HG03575 (cell line): Measurements from ENCODE around the gene COBL.
"Not testable (repeated sequence)": the region's sequence is repeated elsewhere in the genome, so short reads cannot be mapped to it uniquely, and the experiment has no call there.

Experiments
- ATAC-seq: cut with Tn5 transposase; IDR thresholded peaks from one replicate; pipeline ENCODE4 v1.9.1; 2021; ENCODE audit not compliant: unreplicated experiment, insufficient number of reproducible peaks, low FRiP score; ENCODE audit errors: extremely low read depth

The COBL gene

GRCh38 chr7:51013218-51013786 lies 303.3 kb downstream of the COBL start:
- ATAC-seq = no peak

GRCh38 chr7:51012569-51013217 lies 303.9 kb downstream of the COBL start:
- ATAC-seq = no peak

- no peak for ATAC-seq
Observed at GRCh38 chr7:51011710-51012350, 304.8 kb downstream of the COBL start.

- ATAC-seq = no peak
Observed at GRCh38 chr7:51010534-51010933, 306.1 kb downstream of the COBL start.

- ATAC-seq = no peak
Observed at GRCh38 chr7:51009716-51010496, 306.7 kb downstream of the COBL start.

GRCh38 chr7:51007551-51008505 lies 308.8 kb downstream of the COBL start:
- ATAC-seq = no peak

- no peak for ATAC-seq
Observed at GRCh38 chr7:51006483-51007235, 309.9 kb downstream of the COBL start.

- no peak for ATAC-seq
Observed at GRCh38 chr7:51005074-51005473, 311.5 kb downstream of the COBL start.

GRCh38 chr7:51000956-51001355 lies 315.7 kb downstream of the COBL start:
- ATAC-seq = no peak

GRCh38 chr7:50994753-50995319 lies 321.8 kb downstream of the COBL start:
- no peak for ATAC-seq

GRCh38 chr7:50990214-50990613 lies 326.4 kb downstream of the COBL start:
- not testable (repeated sequence) for ATAC-seq

GRCh38 chr7:50988988-50989387 lies 327.6 kb downstream of the COBL start:
- no peak for ATAC-seq

GRCh38 chr7:50988465-50988864 lies 328.1 kb downstream of the COBL start:
- ATAC-seq = no peak

- no peak for ATAC-seq
Observed at GRCh38 chr7:50985096-50985495, 331.5 kb downstream of the COBL start.

- no peak for ATAC-seq
Observed at GRCh38 chr7:50983850-50984249, 332.8 kb downstream of the COBL start.

- ATAC-seq = no peak
Observed at GRCh38 chr7:50982626-50983025, 334.0 kb downstream of the COBL start.

GRCh38 chr7:50981743-50982142 lies 334.9 kb downstream of the COBL start:
- ATAC-seq = no peak

- ATAC-seq = no peak
Observed at GRCh38 chr7:50980411-50980810, 336.2 kb downstream of the COBL start.
